ENCODE results near the gene YBEY.

The YBEY gene

DNA sequence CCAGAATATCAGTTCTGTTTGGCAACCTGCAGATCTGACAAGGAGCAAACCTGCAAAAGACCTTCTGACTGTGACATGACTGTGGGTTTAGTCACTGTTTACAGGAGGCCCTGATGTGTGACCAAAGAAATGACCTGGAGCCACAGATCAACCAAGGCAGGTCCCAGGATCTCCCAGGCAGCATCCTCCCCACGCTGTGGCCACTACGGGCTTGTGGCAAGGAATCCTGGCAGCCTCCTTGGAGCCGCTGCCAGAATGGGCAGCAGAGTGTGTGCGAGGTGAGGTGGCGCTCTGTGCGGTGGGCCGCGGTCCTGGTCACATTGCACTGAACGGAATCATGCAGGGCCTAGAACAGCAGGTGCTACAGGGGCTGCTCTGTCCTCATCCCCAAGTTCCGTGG is 16.7 kb upstream of the YBEY start:
- Histone ChIP-seq H3K4me3 (ENCODE audit: low read depth, low read length) (no peak overlapping the region), H3K4me1 (ENCODE audit: control insufficient read depth, insufficient read depth, low read length) (no peaks in the 10 kb centered on the region), H3K27ac (ENCODE audit: extremely low read depth, low read depth, low read length) (no peak overlapping the region), H3K36me3 (ENCODE audit: control insufficient read depth in 2 of 2, insufficient read depth in 1 of 2, low read length in 2 of 2) (peaks cover 69 to 93% of the 10 kb centered on the region in 2 experiments), H3K9me3 (ENCODE audit: control insufficient read depth, insufficient read depth, low read depth, low read length) (no peaks in the 10 kb centered on the region)
- ChIA-PET CTCF (no interaction called here), POLR2A (no interaction called here)
- TF ChIP-seq ZNF571 (tag by site-specific recombination; IDR thresholded peaks at IDR 0.05) (no peak), ZNF138 (tag by site-specific recombination; IDR thresholded peaks at IDR 0.05; ENCODE audit: borderline replicate concordance) (no peak), ZXDB (tag by site-specific recombination; IDR thresholded peaks at IDR 0.05) (no peak), ZNF555 (tag by site-specific recombination; conservative IDR thresholded peaks at IDR 0.05) (no peak), ZBTB17 (tag by site-specific recombination; IDR thresholded peaks at IDR 0.05) (no peak), ZNF777 (tag by site-specific recombination; IDR thresholded peaks at IDR 0.05; ENCODE audit: borderline replicate concordance) (no peak), ZNF10 (tag by site-specific recombination; IDR thresholded peaks at IDR 0.05) (no peak)
- TF ChIP-seq, protein P1, sequence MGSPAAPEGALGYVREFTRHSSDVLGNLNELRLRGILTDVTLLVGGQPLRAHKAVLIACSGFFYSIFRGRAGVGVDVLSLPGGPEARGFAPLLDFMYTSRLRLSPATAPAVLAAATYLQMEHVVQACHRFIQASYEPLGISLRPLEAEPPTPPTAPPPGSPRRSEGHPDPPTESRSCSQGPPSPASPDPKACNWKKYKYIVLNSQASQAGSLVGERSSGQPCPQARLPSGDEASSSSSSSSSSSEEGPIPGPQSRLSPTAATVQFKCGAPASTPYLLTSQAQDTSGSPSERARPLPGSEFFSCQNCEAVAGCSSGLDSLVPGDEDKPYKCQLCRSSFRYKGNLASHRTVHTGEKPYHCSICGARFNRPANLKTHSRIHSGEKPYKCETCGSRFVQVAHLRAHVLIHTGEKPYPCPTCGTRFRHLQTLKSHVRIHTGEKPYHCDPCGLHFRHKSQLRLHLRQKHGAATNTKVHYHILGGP (tag by site-specific recombination; IDR thresholded peaks at IDR 0.05), result no peak
- TF ChIP-seq, protein P2, sequence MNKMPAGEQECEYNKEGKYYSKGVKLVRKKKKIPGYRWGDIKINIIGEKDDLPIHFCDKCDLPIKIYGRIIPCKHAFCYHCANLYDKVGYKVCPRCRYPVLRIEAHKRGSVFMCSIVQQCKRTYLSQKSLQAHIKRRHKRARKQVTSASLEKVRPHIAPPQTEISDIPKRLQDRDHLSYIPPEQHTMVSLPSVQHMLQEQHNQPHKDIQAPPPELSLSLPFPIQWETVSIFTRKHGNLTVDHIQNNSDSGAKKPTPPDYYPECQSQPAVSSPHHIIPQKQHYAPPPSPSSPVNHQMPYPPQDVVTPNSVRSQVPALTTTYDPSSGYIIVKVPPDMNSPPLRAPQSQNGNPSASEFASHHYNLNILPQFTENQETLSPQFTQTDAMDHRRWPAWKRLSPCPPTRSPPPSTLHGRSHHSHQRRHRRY (tag by site-specific recombination; IDR thresholded peaks at IDR 0.05), result no peak

DNA sequence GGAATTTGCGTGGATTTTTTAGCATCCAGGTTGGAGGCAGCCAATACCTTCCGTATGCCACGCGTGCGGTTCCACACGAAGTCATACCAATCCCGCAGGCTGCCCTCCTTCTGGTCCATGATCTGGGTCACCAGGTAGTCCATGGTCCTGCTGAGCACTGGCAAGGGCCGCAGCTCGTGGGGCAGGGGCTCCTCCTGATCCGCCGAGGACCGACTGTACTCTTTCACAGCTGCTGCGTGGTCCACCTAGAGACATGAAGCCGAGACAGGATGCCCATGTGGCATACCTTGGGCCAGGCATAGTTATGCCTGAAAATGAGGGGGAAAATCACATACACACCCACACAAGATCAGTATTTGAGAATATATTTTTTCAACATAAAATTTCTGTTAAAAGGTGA is 12.8 kb upstream of the YBEY start:
- H3K9me3 ChIP-seq (ENCODE audit: control insufficient read depth, insufficient read depth, low read depth, low read length), result no peaks in the 10 kb centered on the region
- no peak overlapping the region for H3K4me3 ChIP-seq (ENCODE audit: low read depth, low read length)
- H3K4me1 ChIP-seq (ENCODE audit: control insufficient read depth, insufficient read depth, low read length), result no peaks in the 10 kb centered on the region
- no peak overlapping the region for H3K27ac ChIP-seq (ENCODE audit: extremely low read depth, low read depth, low read length)
- CTCF ChIA-PET, result interaction anchor here (1.5 kb wide), 1 partner anchor 48 kb away, joined by 6 read pairs; no protein-coding TSS in a partner anchor
- POLR2A ChIA-PET, result interaction anchor here (0.7 kb wide), 1 partner anchor 287 kb away, joined by 3 read pairs; no protein-coding TSS in a partner anchor
- peaks cover 91 to 94% of the 10 kb centered on the region in 2 experiments for H3K36me3 ChIP-seq (ENCODE audit: control insufficient read depth in 2 of 2, insufficient read depth in 1 of 2, low read length in 2 of 2)
- TF ChIP-seq, protein P1 (tag by site-specific recombination; IDR thresholded peaks at IDR 0.05), result no peak
- no peak for TF ChIP-seq ZNF660 (tag by site-specific recombination; IDR thresholded peaks at IDR 0.05)
- TF ChIP-seq, protein P3, sequence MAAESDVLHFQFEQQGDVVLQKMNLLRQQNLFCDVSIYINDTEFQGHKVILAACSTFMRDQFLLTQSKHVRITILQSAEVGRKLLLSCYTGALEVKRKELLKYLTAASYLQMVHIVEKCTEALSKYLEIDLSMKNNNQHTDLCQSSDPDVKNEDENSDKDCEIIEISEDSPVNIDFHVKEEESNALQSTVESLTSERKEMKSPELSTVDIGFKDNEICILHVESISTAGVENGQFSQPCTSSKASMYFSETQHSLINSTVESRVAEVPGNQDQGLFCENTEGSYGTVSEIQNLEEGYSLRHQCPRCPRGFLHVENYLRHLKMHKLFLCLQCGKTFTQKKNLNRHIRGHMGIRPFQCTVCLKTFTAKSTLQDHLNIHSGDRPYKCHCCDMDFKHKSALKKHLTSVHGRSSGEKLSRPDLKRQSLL (tag by site-specific recombination; IDR thresholded peaks at IDR 0.05), result no peak
- no peak for TF ChIP-seq ZNF404 (tag by site-specific recombination; IDR thresholded peaks at IDR 0.05)
- TF ChIP-seq MZF1 (tag by site-specific recombination; IDR thresholded peaks at IDR 0.05; ENCODE audit: borderline replicate concordance), result no peak
- TF ChIP-seq, protein P4, sequence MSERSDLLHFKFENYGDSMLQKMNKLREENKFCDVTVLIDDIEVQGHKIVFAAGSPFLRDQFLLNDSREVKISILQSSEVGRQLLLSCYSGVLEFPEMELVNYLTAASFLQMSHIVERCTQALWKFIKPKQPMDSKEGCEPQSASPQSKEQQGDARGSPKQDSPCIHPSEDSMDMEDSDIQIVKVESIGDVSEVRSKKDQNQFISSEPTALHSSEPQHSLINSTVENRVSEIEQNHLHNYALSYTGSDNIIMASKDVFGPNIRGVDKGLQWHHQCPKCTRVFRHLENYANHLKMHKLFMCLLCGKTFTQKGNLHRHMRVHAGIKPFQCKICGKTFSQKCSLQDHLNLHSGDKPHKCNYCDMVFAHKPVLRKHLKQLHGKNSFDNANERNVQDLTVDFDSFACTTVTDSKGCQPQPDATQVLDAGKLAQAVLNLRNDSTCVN (tag by site-specific recombination; optimal IDR thresholded peaks at IDR 0.05), result no peak
- no peak for TF ChIP-seq RBAK (tag by site-specific recombination; IDR thresholded peaks at IDR 0.05)
- no peak for TF ChIP-seq SALL2 (tag by site-specific recombination; IDR thresholded peaks at IDR 0.05; ENCODE audit: borderline replicate concordance)
- TF ChIP-seq ZNF302 (tag by site-specific recombination; IDR thresholded peaks at IDR 0.05; ENCODE audit: low read depth), result no peak
- TF ChIP-seq ZNF16 (tag by site-specific recombination; IDR thresholded peaks at IDR 0.05; ENCODE audit: low read depth), result no peak
- TF ChIP-seq, protein P5, sequence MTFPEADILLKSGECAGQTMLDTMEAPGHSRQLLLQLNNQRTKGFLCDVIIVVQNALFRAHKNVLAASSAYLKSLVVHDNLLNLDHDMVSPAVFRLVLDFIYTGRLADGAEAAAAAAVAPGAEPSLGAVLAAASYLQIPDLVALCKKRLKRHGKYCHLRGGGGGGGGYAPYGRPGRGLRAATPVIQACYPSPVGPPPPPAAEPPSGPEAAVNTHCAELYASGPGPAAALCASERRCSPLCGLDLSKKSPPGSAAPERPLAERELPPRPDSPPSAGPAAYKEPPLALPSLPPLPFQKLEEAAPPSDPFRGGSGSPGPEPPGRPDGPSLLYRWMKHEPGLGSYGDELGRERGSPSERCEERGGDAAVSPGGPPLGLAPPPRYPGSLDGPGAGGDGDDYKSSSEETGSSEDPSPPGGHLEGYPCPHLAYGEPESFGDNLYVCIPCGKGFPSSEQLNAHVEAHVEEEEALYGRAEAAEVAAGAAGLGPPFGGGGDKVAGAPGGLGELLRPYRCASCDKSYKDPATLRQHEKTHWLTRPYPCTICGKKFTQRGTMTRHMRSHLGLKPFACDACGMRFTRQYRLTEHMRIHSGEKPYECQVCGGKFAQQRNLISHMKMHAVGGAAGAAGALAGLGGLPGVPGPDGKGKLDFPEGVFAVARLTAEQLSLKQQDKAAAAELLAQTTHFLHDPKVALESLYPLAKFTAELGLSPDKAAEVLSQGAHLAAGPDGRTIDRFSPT (tag by site-specific recombination; IDR thresholded peaks at IDR 0.05), result no peak
- no peak for TF ChIP-seq ZNF423 (tag by site-specific recombination; IDR thresholded peaks at IDR 0.05)
- TF ChIP-seq, protein P2 (tag by site-specific recombination; IDR thresholded peaks at IDR 0.05), result no peak
- TF ChIP-seq, protein P6, sequence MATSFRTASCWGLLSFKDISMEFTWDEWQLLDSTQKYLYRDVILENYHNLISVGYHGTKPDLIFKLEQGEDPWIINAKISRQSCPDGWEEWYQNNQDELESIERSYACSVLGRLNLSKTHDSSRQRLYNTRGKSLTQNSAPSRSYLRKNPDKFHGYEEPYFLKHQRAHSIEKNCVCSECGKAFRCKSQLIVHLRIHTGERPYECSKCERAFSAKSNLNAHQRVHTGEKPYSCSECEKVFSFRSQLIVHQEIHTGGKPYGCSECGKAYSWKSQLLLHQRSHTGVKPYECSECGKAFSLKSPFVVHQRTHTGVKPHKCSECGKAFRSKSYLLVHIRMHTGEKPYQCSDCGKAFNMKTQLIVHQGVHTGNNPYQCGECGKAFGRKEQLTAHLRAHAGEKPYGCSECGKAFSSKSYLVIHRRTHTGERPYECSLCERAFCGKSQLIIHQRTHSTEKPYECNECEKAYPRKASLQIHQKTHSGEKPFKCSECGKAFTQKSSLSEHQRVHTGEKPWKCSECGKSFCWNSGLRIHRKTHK (tag by site-specific recombination; IDR thresholded peaks at IDR 0.05), result no peak
- TF ChIP-seq ZNF610 (tag by site-specific recombination; IDR thresholded peaks at IDR 0.05; ENCODE audit: borderline replicate concordance), result no peak
- TF ChIP-seq ZNF510 (tag by site-specific recombination; IDR thresholded peaks at IDR 0.05; ENCODE audit: insufficient replicate concordance), result no peak
